K562 (cell line): ENCODE measurements around the gene IGLON5. TPM values are rescaled to one million over a fixed set of nuclear protein-coding genes. Genes with fewer than 3 reads are reported as not detected.

ENCODE experiments used
- CBX8 ChIP-seq: fragments of 200-600 bp; sonication (generic); IDR thresholded peaks from 2 replicates; pipeline ENCODE4 v1.6.1; 2012; ENCODE audit warnings: borderline replicate concordance, mixed run types, low read depth, mild to moderate bottlenecking, moderate library complexity, mixed read lengths, low read length, control low read depth, inconsistent platforms; ENCODE audit not compliant: poor library complexity, severe bottlenecking; ENCODE audit errors: extremely low read depth
- CEBPB ChIP-seq: fragments of 450-650 bp; IDR thresholded peaks from 2 replicates; pipeline ENCODE4 v1.6.1; 2016; ENCODE audit warnings: missing genetic modification characterization, missing compliant biosample characterization
- DIDO1 ChIP-seq: fragments of 450-650 bp; IDR thresholded peaks from 2 replicates; pipeline ENCODE4 v1.6.1; 2016; ENCODE audit warnings: low read depth, missing biosample characterization, missing genetic modification characterization
- EZH2 ChIP-seq: IDR thresholded peaks from 2 replicates; pipeline ENCODE4 v1.6.1; 2012; ENCODE audit warnings: low read depth, mild to moderate bottlenecking, inconsistent platforms, low read length, borderline replicate concordance
- polyA plus RNA-seq, 8 experiments: library from polyadenylated mRNA; depleted of rRNA in 4 of 8; stranded (reverse) in 5 of 8; unstranded in 3 of 8; fragments of >200 nt; fragmentation: Nextera tagmentation in 2 of 8; fragmentation: Illumina TruSeq in 1 of 8; extraction: Ambion mirVana in 2 of 8; extraction: Trizol in 1 of 8; gene quantifications; 2 replicates each; pipeline versions ENCODE4 v1.2.1 to v1.2.3, GENCODE V29; 2011 to 2014; ENCODE audit warnings: inconsistent platforms in 1 of 8, missing spikeins in 1 of 8
- total RNA-seq, 7 experiments: library from RNA; depleted of rRNA in 6 of 7; stranded (reverse); fragments of >200 nt in 6 of 7; fragmentation: Illumina TruSeq in 2 of 7; extraction: Trizol in 2 of 7; gene quantifications; 2 replicates each; pipeline versions ENCODE4 v1.2.1 to v1.2.3, GENCODE V29; 2011 to 2021; ENCODE audit warnings: low replicate concordance in 1 of 7
- TF ChIP-seq, protein P1 (sequence below): fragments of 200-600 bp; sonication (generic); IDR thresholded peaks from one replicate; pipeline ENCODE4 v1.6.1; 2012; ENCODE audit warnings: mild to moderate bottlenecking, low read depth, low read length, inconsistent platforms
- TF ChIP-seq, protein P2 (sequence below): fragments of 250-450 bp; sonication (Bioruptor Pico); IDR thresholded peaks from 2 replicates; pipeline ENCODE4 v1.4.0; 2020; ENCODE audit warnings: mild to moderate bottlenecking
- TF ChIP-seq, protein P3 (sequence below), 2 experiments: fragments of 150-350 bp in 1 of 2; IDR thresholded peaks; 2 replicates each; pipeline ENCODE4 v1.6.1; 2012 to 2016; ENCODE audit warnings: low read depth in 2 of 2, low read length in 2 of 2, mild to moderate bottlenecking in 1 of 2, moderate library complexity in 1 of 2
- TF ChIP-seq, protein P4 (sequence below): sonication (generic); formaldehyde crosslinking; IDR thresholded peaks from 2 replicates; pipeline ENCODE4 v1.5.0; 2020; ENCODE audit warnings: missing genetic modification reagents

IGLON5 gene
- total and polyA plus RNA-seq, 9 of the 15 experiments (the other 6 are each of a cell fraction or from before 2014, with no cell fraction given), result 0.03 to 0.22 (median 0.14) TPM; not detected in 2

DNA sequence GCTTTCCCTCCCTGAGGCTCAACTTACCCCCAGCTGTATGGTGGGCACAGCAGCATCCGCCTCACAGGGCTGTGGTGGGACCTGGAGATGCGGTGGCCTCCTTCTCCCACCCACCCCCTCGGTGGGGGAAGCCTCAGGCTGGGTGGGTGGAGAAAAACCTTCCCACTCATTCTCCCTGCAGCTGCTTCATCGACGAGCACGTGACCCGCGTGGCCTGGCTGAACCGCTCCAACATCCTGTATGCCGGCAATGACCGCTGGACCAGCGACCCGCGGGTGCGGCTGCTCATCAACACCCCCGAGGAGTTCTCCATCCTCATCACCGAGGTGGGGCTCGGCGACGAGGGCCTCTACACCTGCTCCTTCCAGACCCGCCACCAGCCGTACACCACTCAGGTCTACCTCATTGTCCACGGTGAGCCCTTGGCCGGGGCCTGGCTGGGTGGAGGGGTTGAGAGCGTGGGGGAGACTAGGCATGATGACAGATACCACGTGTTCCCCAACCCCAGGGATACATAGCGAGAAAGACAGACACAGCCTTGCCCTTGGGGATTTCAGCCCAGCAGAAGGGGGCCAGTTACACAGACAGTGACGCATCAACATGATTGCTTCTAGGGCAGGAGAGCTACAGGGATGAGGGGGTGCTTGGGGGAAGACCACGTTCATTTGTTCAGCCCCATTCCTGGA is 12.2 kb downstream of the IGLON5 start (continued):
- TF ChIP-seq, protein P1, sequence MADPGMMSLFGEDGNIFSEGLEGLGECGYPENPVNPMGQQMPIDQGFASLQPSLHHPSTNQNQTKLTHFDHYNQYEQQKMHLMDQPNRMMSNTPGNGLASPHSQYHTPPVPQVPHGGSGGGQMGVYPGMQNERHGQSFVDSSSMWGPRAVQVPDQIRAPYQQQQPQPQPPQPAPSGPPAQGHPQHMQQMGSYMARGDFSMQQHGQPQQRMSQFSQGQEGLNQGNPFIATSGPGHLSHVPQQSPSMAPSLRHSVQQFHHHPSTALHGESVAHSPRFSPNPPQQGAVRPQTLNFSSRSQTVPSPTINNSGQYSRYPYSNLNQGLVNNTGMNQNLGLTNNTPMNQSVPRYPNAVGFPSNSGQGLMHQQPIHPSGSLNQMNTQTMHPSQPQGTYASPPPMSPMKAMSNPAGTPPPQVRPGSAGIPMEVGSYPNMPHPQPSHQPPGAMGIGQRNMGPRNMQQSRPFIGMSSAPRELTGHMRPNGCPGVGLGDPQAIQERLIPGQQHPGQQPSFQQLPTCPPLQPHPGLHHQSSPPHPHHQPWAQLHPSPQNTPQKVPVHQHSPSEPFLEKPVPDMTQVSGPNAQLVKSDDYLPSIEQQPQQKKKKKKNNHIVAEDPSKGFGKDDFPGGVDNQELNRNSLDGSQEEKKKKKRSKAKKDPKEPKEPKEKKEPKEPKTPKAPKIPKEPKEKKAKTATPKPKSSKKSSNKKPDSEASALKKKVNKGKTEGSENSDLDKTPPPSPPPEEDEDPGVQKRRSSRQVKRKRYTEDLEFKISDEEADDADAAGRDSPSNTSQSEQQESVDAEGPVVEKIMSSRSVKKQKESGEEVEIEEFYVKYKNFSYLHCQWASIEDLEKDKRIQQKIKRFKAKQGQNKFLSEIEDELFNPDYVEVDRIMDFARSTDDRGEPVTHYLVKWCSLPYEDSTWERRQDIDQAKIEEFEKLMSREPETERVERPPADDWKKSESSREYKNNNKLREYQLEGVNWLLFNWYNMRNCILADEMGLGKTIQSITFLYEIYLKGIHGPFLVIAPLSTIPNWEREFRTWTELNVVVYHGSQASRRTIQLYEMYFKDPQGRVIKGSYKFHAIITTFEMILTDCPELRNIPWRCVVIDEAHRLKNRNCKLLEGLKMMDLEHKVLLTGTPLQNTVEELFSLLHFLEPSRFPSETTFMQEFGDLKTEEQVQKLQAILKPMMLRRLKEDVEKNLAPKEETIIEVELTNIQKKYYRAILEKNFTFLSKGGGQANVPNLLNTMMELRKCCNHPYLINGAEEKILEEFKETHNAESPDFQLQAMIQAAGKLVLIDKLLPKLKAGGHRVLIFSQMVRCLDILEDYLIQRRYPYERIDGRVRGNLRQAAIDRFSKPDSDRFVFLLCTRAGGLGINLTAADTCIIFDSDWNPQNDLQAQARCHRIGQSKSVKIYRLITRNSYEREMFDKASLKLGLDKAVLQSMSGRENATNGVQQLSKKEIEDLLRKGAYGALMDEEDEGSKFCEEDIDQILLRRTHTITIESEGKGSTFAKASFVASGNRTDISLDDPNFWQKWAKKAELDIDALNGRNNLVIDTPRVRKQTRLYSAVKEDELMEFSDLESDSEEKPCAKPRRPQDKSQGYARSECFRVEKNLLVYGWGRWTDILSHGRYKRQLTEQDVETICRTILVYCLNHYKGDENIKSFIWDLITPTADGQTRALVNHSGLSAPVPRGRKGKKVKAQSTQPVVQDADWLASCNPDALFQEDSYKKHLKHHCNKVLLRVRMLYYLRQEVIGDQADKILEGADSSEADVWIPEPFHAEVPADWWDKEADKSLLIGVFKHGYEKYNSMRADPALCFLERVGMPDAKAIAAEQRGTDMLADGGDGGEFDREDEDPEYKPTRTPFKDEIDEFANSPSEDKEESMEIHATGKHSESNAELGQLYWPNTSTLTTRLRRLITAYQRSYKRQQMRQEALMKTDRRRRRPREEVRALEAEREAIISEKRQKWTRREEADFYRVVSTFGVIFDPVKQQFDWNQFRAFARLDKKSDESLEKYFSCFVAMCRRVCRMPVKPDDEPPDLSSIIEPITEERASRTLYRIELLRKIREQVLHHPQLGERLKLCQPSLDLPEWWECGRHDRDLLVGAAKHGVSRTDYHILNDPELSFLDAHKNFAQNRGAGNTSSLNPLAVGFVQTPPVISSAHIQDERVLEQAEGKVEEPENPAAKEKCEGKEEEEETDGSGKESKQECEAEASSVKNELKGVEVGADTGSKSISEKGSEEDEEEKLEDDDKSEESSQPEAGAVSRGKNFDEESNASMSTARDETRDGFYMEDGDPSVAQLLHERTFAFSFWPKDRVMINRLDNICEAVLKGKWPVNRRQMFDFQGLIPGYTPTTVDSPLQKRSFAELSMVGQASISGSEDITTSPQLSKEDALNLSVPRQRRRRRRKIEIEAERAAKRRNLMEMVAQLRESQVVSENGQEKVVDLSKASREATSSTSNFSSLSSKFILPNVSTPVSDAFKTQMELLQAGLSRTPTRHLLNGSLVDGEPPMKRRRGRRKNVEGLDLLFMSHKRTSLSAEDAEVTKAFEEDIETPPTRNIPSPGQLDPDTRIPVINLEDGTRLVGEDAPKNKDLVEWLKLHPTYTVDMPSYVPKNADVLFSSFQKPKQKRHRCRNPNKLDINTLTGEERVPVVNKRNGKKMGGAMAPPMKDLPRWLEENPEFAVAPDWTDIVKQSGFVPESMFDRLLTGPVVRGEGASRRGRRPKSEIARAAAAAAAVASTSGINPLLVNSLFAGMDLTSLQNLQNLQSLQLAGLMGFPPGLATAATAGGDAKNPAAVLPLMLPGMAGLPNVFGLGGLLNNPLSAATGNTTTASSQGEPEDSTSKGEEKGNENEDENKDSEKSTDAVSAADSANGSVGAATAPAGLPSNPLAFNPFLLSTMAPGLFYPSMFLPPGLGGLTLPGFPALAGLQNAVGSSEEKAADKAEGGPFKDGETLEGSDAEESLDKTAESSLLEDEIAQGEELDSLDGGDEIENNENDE, result no peak
- TF ChIP-seq CEBPB (tag), result no peak
- TF ChIP-seq CBX8, result no peak
- TF ChIP-seq, protein P2, sequence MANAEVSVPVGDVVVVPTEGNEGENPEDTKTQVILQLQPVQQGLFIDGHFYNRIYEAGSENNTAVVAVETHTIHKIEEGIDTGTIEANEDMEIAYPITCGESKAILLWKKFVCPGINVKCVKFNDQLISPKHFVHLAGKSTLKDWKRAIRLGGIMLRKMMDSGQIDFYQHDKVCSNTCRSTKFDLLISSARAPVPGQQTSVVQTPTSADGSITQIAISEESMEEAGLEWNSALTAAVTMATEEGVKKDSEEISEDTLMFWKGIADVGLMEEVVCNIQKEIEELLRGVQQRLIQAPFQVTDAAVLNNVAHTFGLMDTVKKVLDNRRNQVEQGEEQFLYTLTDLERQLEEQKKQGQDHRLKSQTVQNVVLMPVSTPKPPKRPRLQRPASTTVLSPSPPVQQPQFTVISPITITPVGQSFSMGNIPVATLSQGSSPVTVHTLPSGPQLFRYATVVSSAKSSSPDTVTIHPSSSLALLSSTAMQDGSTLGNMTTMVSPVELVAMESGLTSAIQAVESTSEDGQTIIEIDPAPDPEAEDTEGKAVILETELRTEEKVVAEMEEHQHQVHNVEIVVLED (CRISPR knock-in tag), result no peak
- TF ChIP-seq, protein P3, sequence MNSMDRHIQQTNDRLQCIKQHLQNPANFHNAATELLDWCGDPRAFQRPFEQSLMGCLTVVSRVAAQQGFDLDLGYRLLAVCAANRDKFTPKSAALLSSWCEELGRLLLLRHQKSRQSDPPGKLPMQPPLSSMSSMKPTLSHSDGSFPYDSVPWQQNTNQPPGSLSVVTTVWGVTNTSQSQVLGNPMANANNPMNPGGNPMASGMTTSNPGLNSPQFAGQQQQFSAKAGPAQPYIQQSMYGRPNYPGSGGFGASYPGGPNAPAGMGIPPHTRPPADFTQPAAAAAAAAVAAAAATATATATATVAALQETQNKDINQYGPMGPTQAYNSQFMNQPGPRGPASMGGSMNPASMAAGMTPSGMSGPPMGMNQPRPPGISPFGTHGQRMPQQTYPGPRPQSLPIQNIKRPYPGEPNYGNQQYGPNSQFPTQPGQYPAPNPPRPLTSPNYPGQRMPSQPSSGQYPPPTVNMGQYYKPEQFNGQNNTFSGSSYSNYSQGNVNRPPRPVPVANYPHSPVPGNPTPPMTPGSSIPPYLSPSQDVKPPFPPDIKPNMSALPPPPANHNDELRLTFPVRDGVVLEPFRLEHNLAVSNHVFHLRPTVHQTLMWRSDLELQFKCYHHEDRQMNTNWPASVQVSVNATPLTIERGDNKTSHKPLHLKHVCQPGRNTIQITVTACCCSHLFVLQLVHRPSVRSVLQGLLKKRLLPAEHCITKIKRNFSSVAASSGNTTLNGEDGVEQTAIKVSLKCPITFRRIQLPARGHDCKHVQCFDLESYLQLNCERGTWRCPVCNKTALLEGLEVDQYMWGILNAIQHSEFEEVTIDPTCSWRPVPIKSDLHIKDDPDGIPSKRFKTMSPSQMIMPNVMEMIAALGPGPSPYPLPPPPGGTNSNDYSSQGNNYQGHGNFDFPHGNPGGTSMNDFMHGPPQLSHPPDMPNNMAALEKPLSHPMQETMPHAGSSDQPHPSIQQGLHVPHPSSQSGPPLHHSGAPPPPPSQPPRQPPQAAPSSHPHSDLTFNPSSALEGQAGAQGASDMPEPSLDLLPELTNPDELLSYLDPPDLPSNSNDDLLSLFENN (IDR thresholded peaks at IDR 0.05; ENCODE audit: low read depth in 2 of 2, low read length in 2 of 2), result no peak
- TF ChIP-seq DIDO1, result no peak
- no peak for TF ChIP-seq EZH2
- TF ChIP-seq, protein P4, sequence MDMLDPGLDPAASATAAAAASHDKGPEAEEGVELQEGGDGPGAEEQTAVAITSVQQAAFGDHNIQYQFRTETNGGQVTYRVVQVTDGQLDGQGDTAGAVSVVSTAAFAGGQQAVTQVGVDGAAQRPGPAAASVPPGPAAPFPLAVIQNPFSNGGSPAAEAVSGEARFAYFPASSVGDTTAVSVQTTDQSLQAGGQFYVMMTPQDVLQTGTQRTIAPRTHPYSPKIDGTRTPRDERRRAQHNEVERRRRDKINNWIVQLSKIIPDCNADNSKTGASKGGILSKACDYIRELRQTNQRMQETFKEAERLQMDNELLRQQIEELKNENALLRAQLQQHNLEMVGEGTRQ (CRISPR knock-in tag), result peak; percentile 46; the same call in 1 of the 2 replicates
